GM18861 (cell line): ENCODE measurements around the gene PID1.
"Not testable (repeated sequence)": the region's sequence is repeated elsewhere in the genome, so short reads cannot be mapped to it uniquely, and the experiment has no call there.

Experiments used
- ATAC-seq: cut with Tn5 transposase; IDR thresholded peaks from one replicate; pipeline ENCODE4 v1.9.1; 2021; ENCODE audit not compliant: unreplicated experiment

Gene PID1

DNA sequence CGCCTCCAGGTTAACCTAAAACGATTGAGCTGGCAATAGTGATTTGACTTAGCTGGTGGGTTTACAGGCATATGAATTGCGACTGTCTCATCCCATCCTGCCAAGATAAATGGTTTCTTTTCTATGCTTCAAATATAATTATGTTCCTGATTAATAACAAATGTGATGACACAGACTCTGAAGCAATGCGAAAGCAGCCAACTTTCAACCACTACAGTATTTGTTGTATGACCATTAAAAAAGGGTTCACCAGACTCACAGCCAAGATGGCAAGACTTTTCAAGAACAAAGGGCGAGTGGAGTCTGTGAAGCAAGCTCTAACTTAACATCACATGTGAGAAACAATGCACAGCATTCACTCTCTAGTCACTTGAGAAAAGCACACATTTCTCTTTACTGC, 186.6 kb downstream of the PID1 start:
- no peak for ATAC-seq

- no peak for ATAC-seq
These were observed 187.3 kb downstream of the PID1 start for GRCh38 chr2:229083606-229084340.

DNA sequence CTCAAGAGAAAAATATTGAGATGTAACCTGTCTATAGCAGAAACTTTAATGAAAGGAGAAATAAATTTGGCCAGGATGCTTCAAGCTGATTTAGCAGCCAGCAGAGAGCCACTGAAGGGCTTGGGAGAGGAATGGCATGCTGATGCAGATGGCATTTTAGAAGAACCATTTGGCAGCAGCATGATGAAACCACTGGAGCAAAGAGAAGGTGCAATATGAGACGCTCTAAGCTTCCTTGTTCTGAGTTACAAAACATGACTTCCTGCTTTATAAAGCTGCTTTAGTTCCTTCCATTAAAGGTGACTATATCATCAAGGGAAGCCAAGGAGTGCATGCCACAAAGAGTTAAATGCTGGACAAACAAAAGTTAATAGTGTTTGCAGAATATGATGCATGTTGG, 189.7 kb downstream of the PID1 start:
- no peak for ATAC-seq

GRCh38 chr2:229080172-229080571, 190.9 kb downstream of the PID1 start:
- ATAC-seq, result no peak

GRCh38 chr2:229076886-229077285, 194.2 kb downstream of the PID1 start:
- ATAC-seq, result not testable (repeated sequence)

- no peak for ATAC-seq
These were observed 197.2 kb downstream of the PID1 start for GRCh38 chr2:229073935-229074334.

- no peak for ATAC-seq
These were observed 199.7 kb downstream of the PID1 start for GRCh38 chr2:229071292-229071976.

DNA sequence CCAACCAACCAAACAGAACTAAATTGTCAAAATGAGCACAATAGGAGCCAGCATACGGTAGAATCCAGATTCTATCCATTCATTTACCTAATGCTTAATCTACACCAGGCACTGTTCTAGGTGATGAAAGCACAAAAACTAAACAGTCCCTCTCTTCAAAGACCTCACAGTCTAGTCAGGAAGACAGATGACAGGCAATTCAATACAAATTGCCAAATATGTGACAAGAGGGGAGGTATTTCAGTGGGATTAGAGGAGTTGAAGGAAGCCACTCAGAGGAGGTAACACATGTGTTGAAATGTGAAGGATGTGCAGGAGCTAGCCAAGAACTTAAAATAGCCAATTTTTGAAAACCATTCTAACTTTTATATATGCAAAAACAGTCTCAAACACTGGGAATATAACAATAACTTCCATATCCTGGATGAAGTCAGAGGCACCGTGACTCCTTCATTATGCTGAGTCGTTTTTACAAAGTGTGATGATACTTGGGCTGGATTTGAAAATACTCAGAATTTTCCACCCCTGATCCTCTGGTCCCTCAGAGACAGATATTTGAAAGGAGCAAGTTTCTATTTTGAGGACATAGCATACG, 204.9 kb downstream of the PID1 start:
- ATAC-seq, result no peak

- no peak for ATAC-seq
These were observed 206.3 kb downstream of the PID1 start for GRCh38 chr2:229064749-229065148.

- ATAC-seq, result no peak
These were observed 210.9 kb downstream of the PID1 start for GRCh38 chr2:229060147-229060546.

- ATAC-seq, result no peak
These were observed 211.6 kb downstream of the PID1 start for GRCh38 chr2:229059331-229060033.

DNA sequence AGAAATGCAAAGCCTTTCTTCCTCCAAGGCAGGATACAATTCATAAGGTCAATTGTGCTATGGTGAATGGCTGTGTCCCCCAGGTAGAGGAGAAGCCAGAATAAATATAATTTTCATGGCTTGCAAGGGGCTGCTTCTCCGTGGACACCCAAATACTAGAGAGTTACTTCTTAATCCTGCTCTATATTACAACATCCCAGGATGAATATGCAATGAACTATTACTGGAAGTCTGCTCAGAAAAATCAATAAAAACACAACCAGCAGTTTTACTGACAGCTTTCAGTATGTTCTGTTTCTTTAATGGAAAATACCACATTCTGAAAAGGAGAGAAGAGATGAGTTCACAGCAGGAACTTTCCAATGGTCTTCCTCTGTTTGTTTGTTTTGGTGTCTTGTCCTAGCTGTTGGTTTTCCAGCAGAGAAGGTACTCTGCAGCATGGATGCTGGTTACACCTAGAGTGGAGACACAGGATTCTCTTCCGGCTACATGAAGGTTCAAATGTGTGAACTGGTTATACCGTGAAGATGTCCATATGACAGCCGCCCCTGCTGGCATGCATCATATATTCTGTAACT, 213.0 kb downstream of the PID1 start:
- ATAC-seq, result no peak

DNA sequence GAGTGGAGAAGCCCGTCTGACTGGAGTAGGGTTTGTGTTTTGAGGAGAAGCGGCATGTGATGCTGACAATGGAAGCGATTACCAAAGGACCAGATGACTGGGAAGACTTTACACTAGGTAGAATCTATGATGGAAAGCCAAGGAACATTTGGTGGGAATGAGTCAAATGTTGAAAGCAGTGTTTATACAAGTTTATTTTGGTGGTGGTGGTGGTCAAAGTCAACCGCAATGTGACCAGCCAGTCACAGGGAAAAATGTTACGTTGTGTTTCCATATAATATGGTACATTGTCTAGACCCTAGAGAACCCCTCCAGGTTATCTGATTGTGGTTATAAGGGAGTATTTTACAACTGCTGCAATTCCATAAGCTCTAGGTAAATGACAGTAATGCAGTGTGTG, 216.8 kb downstream of the PID1 start:
- ATAC-seq, result no peak

GRCh38 chr2:229051798-229052197, 219.3 kb downstream of the PID1 start:
- ATAC-seq, result no peak

GRCh38 chr2:229050133-229050532, 221.0 kb downstream of the PID1 start:
- no peak for ATAC-seq

- no peak for ATAC-seq
These were observed 223.0 kb downstream of the PID1 start for GRCh38 chr2:229048134-229048533.

GRCh38 chr2:229045671-229046070, 225.4 kb downstream of the PID1 start:
- no peak for ATAC-seq

- ATAC-seq, result no peak
These were observed 226.5 kb downstream of the PID1 start for GRCh38 chr2:229044581-229044980.

GRCh38 chr2:229043681-229044080, 227.4 kb downstream of the PID1 start:
- no peak for ATAC-seq

GRCh38 chr2:229042349-229042748, 228.7 kb downstream of the PID1 start:
- no peak for ATAC-seq

DNA sequence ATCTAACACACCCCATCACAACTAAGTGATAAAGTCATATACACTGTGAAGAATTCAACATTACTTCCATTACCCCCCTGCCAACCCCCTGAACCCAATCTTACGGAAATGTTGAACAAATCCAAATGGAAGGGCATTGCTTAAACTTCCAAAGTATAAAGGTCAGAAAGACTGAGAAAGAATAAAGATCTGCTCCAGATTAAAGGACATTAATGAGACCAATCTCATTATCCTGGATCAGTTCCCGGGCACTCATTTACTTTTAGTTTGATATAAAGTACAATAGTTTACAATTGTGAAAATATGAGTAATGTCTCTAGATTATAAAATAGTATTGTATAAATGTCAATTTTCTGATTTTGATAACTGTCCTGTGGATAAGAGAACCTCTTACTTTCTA, 229.4 kb downstream of the PID1 start:
- no peak for ATAC-seq
